Gastroesophageal sphincter (tissue), 4 donors: ENCODE measurements around the gene AFF2. TPM values are rescaled to one million over a fixed set of nuclear protein-coding genes. Genes with fewer than 3 reads are reported as not detected.

Source experiments
- ATAC-seq: fragments of 150-250 bp; one replicate; pipeline ENCODE4 v1.9.1; 2016; ENCODE audit warnings: mild to moderate bottlenecking, moderate library complexity
- H3K27ac ChIP-seq, 4 donors: fragments of 200-600 bp; sonication (generic) in 3 of 4; 1 replicate in 3 of 4; 2 replicates in 1 of 4; pipeline ENCODE4 v1.5.1; 2016 to 2019
- H3K27me3 ChIP-seq: fragments of 200-600 bp; sonication (generic); one replicate; pipeline ENCODE4 v1.5.1; 2019
- H3K36me3 ChIP-seq, 2 donors: fragments of 200-600 bp; sonication (generic); one replicate each; pipeline ENCODE4 v1.5.1; 2019; ENCODE audit warnings: control low read depth in 1 of 2
- H3K4me1 ChIP-seq, 3 donors: fragments of 200-600 bp; sonication (generic); 1 replicate in 2 of 3; 2 replicates in 1 of 3; pipeline ENCODE4 v1.5.1; 2016 to 2019; ENCODE audit warnings: control low read depth in 2 of 3
- H3K4me3 ChIP-seq, 2 donors: fragments of 200-600 bp; sonication (generic); one replicate each; pipeline ENCODE4 v1.5.1; 2019; ENCODE audit warnings: mild to moderate bottlenecking in 1 of 2, moderate library complexity in 1 of 2
- H3K9me3 ChIP-seq, 3 donors: fragments of 200-600 bp; sonication (generic); one replicate each; pipeline ENCODE4 v1.5.1; 2017 to 2019; ENCODE audit warnings: control low read depth in 2 of 3
- CTCF ChIP-seq, 4 experiments: fragments of 200-600 bp in 2 of 4; fragments of 450-650 bp in 2 of 4; sonication (generic) in 1 of 4; IDR thresholded peaks; one replicate each; pipeline ENCODE4 v1.5.1; 2017 to 2019; ENCODE audit warnings: antibody characterized with exemption in 4 of 4, mild to moderate bottlenecking in 2 of 4, moderate library complexity in 2 of 4
- EP300 ChIP-seq: sonication (generic); formaldehyde crosslinking; IDR thresholded peaks from one replicate; pipeline ENCODE4 v1.6.1; 2017; ENCODE audit warnings: antibody characterized with exemption, mild to moderate bottlenecking
- POLR2A ChIP-seq, 2 donors: fragments of 450-650 bp; IDR thresholded peaks; one replicate each; pipeline ENCODE4 v1.6.1; 2017; ENCODE audit warnings: antibody characterized with exemption in 2 of 2, mild to moderate bottlenecking in 2 of 2, moderate library complexity in 1 of 2
- POLR2AphosphoS5 ChIP-seq: sonication (generic); formaldehyde crosslinking; IDR thresholded peaks from one replicate; pipeline ENCODE4 v1.6.1; 2017; ENCODE audit warnings: antibody characterized with exemption
- WGBS, 2 donors: methylation state at CpG; one replicate each; pipeline ENCODE4 v1.1.5; 2018; ENCODE audit warnings: low coverage in 1 of 2; 5-methylcytosine and 5-hydroxymethylcytosine counted together
- total RNA-seq, 4 donors: library from RNA; depleted of rRNA; stranded (reverse); fragments of >200 nt; gene quantifications; one replicate each; pipeline ENCODE4 v1.1.0, GENCODE V29; 2016

Gene AFF2
- total RNA-seq, 4 donors from 2014 or later, result 1.6 to 6.1 (median 3.6) TPM

- no peaks in the 10 kb centered on the region for H3K27me3 ChIP-seq
- whole genome bisulfite sequencing, 2 donors, result 67% methylated on average over 1 of the region's 1 CpG; no CpG with 5 or more reads in 1 of the 2 donors
- no peak for ATAC-seq
- no peaks in the 10 kb centered on the region for H3K4me1 ChIP-seq
- H3K9me3 ChIP-seq, result no peaks in the 10 kb centered on the region
- no peaks in the 10 kb centered on the region for H3K36me3 ChIP-seq
- H3K4me3 ChIP-seq, result no peak overlapping the region
- TF ChIP-seq POLR2AphosphoS5 (no peak), CTCF (IDR thresholded peaks at IDR 0.05) (no peak), EP300 (no peak), POLR2A (IDR thresholded peaks at IDR 0.05) (no peak)
- no peak overlapping the region for H3K27ac ChIP-seq
Observed at GRCh38 chrX:148567779-148568178, 67.4 kb downstream of the AFF2 start.

GRCh38 chrX:148568763-148569162 lies 68.3 kb downstream of the AFF2 start:
- no peaks in the 10 kb centered on the region for H3K9me3 ChIP-seq
- no peaks in the 10 kb centered on the region for H3K4me1 ChIP-seq
- H3K27me3 ChIP-seq, result no peaks in the 10 kb centered on the region
- TF ChIP-seq EP300, result no peak
- TF ChIP-seq CTCF (IDR thresholded peaks at IDR 0.05), result no peak
- no peak for TF ChIP-seq POLR2AphosphoS5
- TF ChIP-seq POLR2A (IDR thresholded peaks at IDR 0.05), result no peak
- ATAC-seq, result no peak
- H3K36me3 ChIP-seq, result no peaks in the 10 kb centered on the region
- WGBS, 2 donors, result 49 to 60% methylated on average over 1 to 2 of the region's 2 CpGs
- no peak overlapping the region for H3K4me3 ChIP-seq
- no peak overlapping the region for H3K27ac ChIP-seq

- WGBS, 2 donors, result 94 to 95% methylated on average over 4 of the region's 4 CpGs
- H3K27me3 ChIP-seq, result no peaks in the 10 kb centered on the region
- no peaks in the 10 kb centered on the region for H3K4me1 ChIP-seq
- H3K9me3 ChIP-seq, result no peaks in the 10 kb centered on the region
- TF ChIP-seq POLR2A (IDR thresholded peaks at IDR 0.05), result no peak
- TF ChIP-seq EP300, result no peak
- TF ChIP-seq POLR2AphosphoS5, result no peak
- TF ChIP-seq CTCF (IDR thresholded peaks at IDR 0.05), result no peak
- no peaks in the 10 kb centered on the region for H3K36me3 ChIP-seq
- ATAC-seq, result no peak
- no peak overlapping the region for H3K27ac ChIP-seq
- H3K4me3 ChIP-seq, result no peak overlapping the region
Observed at GRCh38 chrX:148572337-148572736, 71.9 kb downstream of the AFF2 start.

DNA sequence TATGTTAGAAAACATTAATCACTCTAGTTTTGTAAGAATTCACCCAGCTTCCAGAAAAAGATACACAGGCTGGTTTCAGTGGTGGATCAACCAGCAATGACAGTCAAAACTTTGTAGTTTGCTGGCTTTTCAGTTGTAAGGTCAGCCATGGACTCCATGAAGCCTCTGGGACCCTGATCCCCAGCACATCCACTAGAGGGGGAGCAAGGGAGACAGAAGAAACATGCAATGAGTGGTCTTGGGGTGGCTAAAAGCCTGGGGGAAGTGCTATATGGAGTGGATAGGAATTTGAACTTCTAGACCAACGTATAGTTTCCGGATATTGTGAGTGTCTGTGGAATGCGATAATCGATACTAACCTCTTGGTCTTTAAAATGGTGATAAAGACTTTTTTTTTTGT lies 72.7 kb downstream of the AFF2 start:
- H3K27me3 ChIP-seq, result no peaks in the 10 kb centered on the region
- no peak for ATAC-seq
- H3K27ac ChIP-seq, result no peak overlapping the region
- H3K36me3 ChIP-seq, result no peaks in the 10 kb centered on the region
- H3K9me3 ChIP-seq, result no peaks in the 10 kb centered on the region
- H3K4me3 ChIP-seq, result no peak overlapping the region
- 69 to 85% methylated on average over 4 of the region's 4 CpGs for WGBS, 2 donors
- no peaks in the 10 kb centered on the region for H3K4me1 ChIP-seq
- no peak for TF ChIP-seq POLR2AphosphoS5
- TF ChIP-seq EP300, result no peak
- no peak for TF ChIP-seq CTCF (IDR thresholded peaks at IDR 0.05)
- no peak for TF ChIP-seq POLR2A (IDR thresholded peaks at IDR 0.05)

- no peaks in the 10 kb centered on the region for H3K27me3 ChIP-seq
- H3K9me3 ChIP-seq, result no peaks in the 10 kb centered on the region
- H3K27ac ChIP-seq, result no peak overlapping the region
- 61 to 76% methylated on average over 2 to 3 of the region's 3 CpGs for WGBS, 2 donors
- TF ChIP-seq EP300, result no peak
- no peak for TF ChIP-seq POLR2A (IDR thresholded peaks at IDR 0.05)
- no peak for TF ChIP-seq POLR2AphosphoS5
- no peak for TF ChIP-seq CTCF (IDR thresholded peaks at IDR 0.05)
- ATAC-seq, result no peak
- no peak overlapping the region for H3K4me3 ChIP-seq
- H3K4me1 ChIP-seq, result no peaks in the 10 kb centered on the region
- H3K36me3 ChIP-seq, result no peaks in the 10 kb centered on the region
Observed at GRCh38 chrX:148574237-148574973, 74.0 kb downstream of the AFF2 start.
